HG03469 (cell line): Measurements from ENCODE around the gene SHC3.

Source experiments
- ATAC-seq: cut with Tn5 transposase; IDR thresholded peaks from one replicate; pipeline ENCODE4 v1.9.1; 2021; ENCODE audit warnings: mild to moderate bottlenecking, moderate library complexity, moderate number of reproducible peaks; ENCODE audit not compliant: unreplicated experiment

The SHC3 gene

GRCh38 chr9:89006996-89007967 lies 171.3 kb downstream of the SHC3 start:
- no peak for ATAC-seq

GRCh38 chr9:89006267-89006666 lies 172.4 kb downstream of the SHC3 start:
- ATAC-seq: no peak

DNA sequence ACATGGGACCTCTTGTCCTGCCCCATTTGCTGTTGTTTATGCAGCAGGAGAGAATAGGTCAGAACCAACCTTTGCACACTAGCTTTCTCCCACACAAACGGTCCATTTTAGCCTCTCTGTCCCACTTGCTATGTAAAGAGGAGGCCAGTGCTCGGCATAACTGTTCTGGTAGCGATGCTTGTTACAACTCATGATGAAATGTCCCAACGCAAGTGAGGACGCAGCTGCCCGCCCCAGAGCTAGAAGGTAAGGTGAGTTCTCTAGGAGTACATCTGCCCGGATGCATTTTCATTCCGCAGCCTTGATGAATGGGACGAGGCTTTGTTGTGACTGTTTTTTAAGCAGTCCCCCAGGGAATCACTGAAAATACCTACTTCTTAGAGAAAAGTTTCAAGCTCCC lies 173.3 kb downstream of the SHC3 start:
- ATAC-seq: no peak

DNA sequence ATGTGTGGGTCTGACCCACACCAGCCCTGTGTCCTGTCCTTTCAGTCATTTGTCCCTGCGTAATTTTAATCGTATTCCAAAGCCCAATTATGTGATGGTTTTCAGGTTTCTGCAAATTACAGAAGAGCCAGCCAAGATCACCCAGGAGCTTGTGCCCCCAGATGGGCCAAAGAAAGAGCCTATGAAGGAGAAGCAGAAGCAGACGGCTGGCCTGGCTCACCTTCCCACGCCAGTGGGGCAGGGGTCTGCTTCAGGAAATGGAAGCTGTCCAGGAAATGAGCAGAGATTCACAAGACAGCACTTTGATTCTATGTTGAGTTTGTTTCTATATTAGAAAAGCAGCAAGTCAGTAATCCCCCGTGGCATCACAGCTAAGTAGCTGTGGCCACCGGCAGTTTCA lies 175.6 kb downstream of the SHC3 start:
- no peak for ATAC-seq

- ATAC-seq: no peak
These were observed 176.6 kb downstream of the SHC3 start for GRCh38 chr9:89001917-89002540.

GRCh38 chr9:89000973-89001916 lies 177.4 kb downstream of the SHC3 start:
- no peak for ATAC-seq

DNA sequence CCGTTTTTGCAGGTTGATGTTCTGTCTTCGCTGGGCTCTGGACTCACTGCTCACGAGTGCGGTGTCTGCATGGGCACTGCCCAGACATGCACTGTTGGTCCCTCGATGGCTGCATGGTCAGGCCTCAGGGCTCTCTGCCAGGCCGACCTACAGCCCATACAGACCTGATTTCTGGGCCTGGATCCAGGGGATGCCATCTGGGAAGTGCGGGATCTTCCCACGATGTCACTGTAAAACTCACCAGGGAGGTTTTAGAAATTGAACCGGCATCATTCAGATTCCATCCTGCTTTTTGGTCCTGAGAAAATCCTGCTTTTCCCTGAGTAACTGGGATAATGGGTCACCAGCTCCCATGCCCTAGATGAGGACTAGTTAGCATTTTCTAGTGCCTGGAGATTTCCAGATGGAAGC lies 178.2 kb downstream of the SHC3 start:
- no peak for ATAC-seq

DNA sequence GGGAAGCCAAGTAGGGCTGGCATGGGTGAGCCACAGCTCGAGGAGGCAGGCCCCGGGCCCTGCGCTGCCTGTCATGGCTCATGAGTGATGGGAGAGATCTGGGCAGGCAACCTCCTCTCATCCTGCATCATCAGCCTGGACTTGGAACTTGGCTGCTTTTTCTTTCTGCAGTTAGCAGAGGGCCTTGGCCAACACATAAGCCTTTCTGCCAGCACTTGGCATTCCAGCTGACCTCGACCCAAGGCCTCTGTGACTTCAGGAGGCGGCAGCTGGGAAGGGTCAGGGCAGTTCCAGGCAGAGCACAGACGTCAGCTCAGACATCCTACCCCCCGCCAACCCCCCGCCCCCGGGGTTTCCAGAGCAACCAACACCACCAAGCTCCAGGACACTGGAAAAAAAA lies 179.7 kb downstream of the SHC3 start:
- ATAC-seq: no peak

- no peak for ATAC-seq
These were observed 180.1 kb downstream of the SHC3 start for GRCh38 chr9:88998503-88998902.

GRCh38 chr9:88997646-88998045 lies 181.0 kb downstream of the SHC3 start:
- no peak for ATAC-seq

DNA sequence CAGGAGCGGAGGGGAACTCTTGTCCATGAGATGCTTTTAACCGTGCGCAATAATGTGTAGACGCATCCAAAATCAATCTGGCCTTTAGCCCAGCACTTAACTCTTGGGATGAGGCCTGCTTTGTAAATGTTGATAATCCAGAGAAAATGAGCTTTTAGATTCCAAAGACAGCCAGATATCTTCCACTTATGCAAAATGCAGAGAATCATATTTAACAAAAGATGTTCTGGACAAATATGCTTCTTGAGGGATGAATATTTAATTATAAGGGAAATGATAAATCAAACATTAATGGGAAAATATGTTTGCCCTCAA lies 181.7 kb downstream of the SHC3 start:
- no peak for ATAC-seq

DNA sequence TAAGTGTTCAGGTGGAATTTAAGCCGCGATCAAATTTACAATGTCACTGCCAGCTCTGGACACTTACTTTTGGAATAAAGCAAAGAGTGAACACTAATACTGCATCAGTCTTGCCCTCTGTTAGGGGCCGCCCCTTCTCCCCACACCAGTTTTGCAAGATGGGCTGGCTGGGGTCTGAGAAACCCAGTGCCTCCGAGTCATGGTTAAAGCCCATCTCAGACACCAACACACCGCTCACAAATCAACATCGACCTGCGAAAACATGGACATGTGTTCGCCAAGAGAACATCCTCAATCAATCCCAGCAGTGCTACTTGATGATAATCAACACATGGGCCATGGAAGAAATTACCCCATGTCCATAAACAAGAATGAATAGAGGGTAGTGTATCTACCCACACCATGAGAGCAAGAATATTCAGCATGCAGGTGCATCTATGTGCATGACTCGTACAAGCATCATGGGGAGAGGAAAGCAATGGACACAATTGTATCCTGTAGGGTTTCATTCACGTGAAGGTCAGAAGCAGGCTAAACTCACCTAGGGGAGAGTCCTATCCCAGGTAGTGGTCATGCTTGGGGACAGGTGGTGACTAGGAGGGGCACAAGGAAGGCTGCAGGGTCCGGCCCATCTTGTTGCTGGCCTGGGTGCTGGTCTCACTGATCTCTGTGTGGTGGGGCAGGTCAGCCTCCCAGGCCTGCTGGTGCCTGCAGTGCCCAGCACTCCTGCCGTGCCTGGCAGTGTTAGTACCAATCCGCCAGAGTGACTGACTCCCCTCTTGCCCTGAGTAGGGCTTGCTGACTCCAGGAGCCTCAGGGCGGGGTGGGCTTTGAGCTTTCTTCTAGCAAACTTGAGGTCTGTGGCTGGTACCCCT lies 182.3 kb downstream of the SHC3 start:
- no peak for ATAC-seq

GRCh38 chr9:88995627-88996026 lies 183.0 kb downstream of the SHC3 start:
- ATAC-seq: no peak

DNA sequence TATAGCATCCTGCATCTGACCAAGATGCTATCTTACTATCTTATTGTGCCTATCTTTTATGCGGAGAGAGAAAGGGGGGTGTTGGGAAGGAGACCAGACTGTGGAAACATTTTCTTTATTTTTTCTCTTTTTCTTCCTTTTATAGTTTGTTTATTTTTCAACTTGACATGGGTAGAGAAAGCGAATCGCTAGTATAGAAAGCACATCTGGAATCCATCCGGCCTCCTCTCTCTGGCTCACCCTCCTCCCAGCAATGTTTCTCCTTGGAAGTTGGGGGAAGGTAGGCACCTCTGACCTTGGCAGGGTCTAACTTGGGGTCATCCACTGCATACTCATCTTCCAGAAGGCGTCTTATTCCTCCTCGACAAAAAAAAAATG lies 183.4 kb downstream of the SHC3 start:
- ATAC-seq: no peak

DNA sequence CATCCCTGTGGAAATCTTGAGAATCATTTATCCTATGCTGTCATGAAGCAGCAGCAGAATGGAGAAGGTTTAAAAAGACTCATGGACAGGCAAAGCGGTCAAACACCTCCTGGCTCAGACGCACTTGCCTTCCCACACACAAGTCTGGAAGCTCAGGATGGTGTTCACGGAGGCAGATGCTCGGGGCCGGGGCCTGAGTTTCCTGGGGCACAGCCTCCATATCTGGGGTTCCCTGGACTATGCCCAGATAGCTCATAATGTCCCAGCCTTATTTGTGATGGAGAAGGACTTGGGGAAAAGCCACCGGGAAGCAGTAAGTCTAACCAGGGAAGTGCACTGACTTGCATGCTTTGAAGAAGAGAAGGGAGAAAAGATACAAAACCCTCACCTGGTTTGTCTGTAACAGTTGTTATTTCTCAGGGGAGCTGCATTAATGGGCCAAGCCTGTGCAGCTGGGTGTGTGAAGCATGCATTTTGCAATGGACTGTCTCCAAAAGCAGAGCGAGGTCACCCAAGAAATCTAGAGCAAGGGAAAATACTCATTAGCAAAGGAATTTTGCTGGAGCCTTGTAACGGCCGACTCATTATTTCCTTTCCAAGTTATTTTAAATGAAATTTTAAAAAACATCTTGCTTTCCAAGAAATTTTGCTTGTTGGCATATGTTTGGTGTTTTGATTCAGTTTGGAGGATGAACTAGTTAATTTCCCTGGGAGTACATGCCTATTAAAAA lies 184.0 kb downstream of the SHC3 start:
- ATAC-seq: no peak

- ATAC-seq: no peak
These were observed 184.7 kb downstream of the SHC3 start for GRCh38 chr9:88993871-88994460.

DNA sequence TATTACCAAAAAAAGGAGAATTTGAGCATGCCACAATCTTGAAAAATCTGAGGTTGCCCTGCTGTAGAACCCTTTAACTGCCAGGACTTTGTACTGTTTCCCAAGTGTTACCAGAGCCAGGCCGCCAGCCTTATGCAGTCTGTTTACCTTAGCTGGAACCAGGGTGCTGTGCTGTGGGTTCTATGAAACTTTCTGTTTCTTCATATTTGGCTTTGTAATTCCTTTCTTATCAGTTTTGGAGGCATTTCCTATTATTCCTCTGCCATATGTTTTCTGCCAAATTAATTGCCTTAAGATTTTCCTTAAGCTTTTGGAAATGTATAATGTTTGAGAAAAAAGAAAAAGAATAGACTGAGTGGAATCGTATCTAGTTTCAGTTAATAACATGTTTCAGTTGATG lies 185.3 kb downstream of the SHC3 start:
- ATAC-seq: no peak

DNA sequence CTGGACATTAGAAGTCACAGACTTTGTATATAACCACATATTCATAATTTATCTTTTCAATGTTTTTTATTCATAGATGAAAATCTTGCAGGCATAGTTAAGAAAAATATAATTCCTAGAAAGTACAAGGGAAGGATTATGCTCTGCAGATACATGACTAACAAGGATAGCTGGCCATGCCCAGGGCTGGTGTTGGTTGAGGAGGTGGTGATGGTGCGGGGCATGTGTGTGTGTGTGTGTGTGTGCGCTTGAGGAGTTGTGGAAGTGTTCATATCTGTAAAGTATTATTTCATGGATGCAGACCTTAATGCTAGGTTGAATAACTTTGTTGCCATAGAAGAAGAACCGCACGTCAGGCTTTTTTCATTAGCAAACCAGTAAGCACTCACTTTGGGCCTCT lies 186.1 kb downstream of the SHC3 start:
- no peak for ATAC-seq
